HT-29 (cell line): ENCODE results near the gene MAN2A1. TPM values are rescaled to one million over a fixed set of nuclear protein-coding genes. Genes with fewer than 3 reads are reported as not detected.
"Not testable (repeated sequence)": the region's sequence is repeated elsewhere in the genome, so short reads cannot be mapped to it uniquely, and the experiment has no call there.

Experiments
- DNase-seq: peaks from one replicate; pipeline ENCODE4 v3.0.0-alpha.2; 2015; ENCODE audit warnings: low spot score
- total RNA-seq: library from RNA; depleted of rRNA; stranded (reverse); fragments of >200 nt; shearing (Covaris generic); gene quantifications from 2 replicates; pipeline ENCODE4 v1.2.3, GENCODE V29; 2014

MAN2A1 gene
- total RNA-seq, 1 experiment from 2014 or later, result 22.8 TPM

- no peak for DNase-seq
These were observed 175.9 kb downstream of the MAN2A1 start for GRCh38 chr5:109865637-109866036.

- no peak for DNase-seq
These were observed 176.3 kb downstream of the MAN2A1 start for GRCh38 chr5:109866051-109866450.

- DNase-seq, result no peak
These were observed 179.0 kb downstream of the MAN2A1 start for GRCh38 chr5:109868737-109869136.

- DNase-seq, result no peak
These were observed 184.0 kb downstream of the MAN2A1 start for GRCh38 chr5:109873687-109874086.

DNA sequence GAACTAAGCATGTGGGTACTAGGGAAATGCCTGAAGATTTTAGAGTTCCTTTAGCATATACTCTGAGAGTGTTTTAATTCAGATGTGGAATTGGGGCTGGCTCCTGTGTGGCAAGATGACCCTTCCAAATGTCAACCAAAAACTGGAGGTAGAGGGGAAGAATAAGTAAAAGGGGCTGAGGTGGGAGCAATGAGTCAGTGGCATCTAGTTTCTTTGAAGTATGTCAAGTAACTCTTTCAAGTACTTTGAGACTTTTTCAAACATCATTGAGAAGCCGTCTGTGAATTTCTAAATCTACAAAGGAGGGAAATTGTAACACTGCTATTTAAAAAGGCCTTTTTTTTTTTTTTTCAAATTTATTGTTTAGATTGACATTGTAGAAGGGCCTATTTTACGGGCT lies 184.4 kb downstream of the MAN2A1 start:
- DNase-seq, result no peak

- no peak for DNase-seq
These were observed 186.5 kb downstream of the MAN2A1 start for GRCh38 chr5:109876030-109876725.

DNA sequence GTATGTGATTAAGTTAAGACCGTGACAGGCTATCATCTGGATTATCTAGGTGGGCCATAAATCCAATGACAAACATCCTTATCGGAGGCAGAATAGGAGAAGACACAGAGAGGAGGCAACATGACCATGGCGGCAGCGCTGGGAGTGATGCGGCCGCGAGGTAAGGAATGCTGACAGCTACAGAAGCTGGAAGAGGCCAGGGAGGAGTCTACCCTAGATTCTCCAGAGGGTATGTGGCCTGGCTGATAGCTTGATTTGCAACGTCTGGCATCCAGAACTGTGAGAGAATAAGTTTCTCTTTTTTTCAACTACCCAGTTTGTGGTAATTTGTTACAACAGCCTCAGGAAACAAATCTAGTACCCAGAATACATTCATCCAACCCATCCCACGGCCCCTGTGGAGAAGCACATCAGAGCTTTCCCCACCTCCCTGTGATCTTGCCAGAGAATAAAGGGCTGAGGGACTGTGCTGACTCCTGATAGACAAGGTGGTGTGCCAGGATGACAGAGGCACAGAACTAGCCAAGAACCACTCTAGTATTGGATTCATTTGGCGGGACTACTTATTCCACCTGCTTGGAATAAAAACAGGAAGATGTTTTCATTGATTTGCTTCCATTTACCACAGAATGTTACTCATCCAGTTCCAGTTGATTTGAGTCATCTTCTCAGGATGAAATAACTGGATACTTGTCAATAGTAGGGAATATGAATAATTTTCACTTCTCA lies 187.4 kb downstream of the MAN2A1 start:
- DNase-seq, result no peak

DNA sequence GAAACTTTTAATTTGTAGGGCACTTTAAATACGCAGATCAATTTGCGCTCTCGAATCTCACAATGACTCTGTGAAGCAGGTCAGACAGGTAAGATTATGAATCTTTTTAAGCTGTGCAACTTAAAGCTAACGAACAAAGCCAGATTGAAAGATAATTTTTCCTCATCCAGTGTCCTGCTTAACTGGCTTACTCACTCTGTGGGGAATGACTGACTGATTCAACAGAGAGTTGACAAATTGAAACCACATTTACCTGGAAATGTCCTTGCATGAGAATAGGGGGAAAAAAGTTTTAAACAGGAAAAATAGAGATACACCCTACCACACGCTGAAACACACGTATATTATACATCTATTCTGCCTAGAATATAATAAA lies 187.9 kb downstream of the MAN2A1 start:
- no peak for DNase-seq

DNA sequence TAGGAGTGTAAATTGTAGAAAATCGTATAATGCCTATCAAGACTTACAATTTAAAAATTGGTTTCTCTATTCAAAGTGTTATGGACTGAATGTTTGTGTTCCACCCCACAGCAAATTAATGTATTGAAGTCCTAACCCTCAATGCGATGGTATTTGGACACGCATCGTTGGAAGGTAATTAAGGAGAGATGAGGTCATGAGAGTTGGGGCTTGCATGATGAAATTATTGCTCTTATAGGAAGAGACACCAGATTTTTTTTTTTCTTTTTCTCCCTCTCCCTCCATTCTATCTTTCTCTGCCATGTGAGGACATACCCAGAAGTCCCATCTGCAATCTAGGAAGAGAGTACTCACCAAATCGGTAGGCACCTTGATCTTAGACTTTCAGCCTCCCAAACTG lies 189.2 kb downstream of the MAN2A1 start:
- no peak for DNase-seq

DNA sequence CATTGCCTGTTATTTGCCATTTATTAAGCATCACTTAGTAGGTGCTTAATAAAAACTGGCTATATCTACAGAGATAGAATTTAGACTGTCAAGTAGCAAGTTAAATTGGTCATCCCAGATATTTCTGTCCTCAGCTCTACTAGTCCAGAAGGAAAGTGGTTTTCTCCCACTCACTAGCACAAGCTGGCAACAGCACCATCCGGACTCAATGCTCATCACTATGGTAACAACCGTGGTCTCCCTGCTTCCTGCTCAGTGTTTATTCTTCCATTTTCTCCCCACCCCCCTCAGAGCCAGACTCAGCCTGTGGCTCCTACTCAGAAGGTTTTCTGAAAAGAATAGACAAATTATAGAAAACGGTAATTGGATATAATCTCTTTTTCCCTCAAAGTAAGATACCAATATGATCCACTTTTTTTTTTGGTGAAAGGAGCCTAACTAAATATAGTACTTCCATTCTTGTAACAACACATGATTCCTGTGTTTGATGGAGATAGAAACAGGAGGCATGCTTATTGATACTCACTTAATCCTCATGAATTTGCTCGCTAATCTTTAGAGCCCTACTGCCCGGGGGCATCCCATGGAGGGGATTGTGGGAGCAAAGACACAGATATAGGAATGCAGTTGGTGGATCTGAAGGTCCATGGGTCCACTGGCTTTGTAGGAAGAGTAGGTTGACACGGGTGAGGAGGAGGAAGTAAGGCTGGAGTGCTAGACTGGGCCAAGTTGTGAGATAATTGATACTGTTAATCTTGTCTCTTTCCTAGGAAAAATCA lies 191.4 kb downstream of the MAN2A1 start:
- no peak for DNase-seq

GRCh38 chr5:109882546-109882945 lies 192.8 kb downstream of the MAN2A1 start:
- DNase-seq, result no peak

DNA sequence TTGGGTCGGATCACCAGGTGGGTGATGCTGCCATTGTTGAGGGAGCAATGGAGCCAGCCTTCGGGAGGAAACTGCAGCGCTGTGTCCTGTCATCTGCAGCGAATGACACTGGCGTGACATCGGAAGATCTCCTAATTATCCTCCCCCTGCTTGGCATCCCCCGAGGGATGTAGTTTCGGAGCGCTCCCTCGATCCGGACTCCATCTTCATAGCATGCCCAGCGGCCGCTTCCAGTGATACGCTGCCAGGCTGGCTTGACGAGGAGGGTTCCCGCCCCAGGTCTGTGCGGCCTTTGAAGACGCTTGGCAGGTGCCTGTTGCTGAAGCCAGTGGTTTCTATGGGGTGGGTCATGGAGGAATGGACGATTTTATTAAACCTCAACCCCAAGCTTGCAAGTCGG lies 194.9 kb downstream of the MAN2A1 start:
- no peak for DNase-seq

- no peak for DNase-seq
These were observed 195.5 kb downstream of the MAN2A1 start for GRCh38 chr5:109885205-109885604.

GRCh38 chr5:109888989-109889388 lies 199.3 kb downstream of the MAN2A1 start:
- no peak for DNase-seq

DNA sequence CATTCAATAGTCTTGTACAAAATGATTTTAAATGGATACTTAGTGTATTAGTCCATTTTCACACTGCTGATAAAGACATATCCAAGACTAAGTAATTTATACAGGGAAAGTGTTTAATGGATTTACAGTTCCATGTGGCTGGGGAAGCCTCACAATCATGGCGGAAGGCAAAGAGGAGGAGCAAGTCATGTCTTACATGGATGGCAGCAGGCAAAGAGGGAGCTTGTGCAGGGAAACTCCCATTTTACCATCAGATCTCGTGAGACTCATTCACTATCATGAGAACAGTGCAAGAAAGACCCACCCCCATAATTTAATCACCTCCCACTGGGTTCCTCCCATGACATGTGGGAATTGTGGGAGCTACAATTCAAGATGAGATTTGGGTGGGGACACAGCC lies 203.5 kb downstream of the MAN2A1 start:
- DNase-seq, result not testable (repeated sequence)

DNA sequence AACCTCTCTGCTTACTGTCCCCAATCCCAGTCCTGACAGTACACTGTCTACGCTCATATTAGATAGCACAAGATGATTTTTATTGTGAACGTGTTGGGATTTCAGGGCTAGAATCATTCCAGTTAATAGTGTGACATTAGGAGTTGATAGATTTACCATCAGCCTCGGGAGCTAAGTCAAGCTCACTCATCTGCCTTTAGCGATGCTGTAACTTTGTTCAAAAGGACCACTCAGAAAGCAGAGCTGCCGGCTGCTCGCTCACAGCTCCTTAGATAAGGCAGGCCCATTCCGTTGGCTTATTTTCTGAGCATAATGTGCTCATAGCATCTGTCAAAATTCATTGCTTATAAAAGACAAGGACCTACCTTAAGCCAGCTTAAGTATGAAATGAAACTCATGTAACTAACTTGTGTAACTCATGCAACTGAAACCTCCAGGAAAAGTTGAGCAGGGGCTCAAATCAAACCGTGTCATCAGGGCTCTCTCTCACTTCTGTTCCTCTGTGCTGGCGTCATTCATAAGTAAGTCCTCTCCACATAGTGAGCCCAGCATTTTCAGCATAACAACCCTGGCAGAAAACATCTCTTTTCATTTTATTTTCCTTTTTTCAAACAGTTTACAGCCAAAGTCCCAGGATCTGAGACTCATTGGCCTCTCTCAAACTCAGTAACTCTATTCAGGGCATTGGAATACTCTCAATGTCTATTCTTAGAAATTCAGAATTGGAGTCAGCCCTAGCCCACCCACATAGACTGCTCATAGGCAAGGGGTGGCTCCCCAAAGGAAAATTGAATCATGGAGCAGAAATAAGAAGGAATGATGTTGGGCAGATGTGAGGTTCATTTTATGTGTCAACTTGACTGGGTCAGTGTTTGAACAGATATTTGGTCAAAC lies 208.8 kb downstream of the MAN2A1 start:
- no peak for DNase-seq

GRCh38 chr5:109899163-109899535 lies 209.4 kb downstream of the MAN2A1 start:
- DNase-seq, result no peak

GRCh38 chr5:109900461-109900860 lies 210.7 kb downstream of the MAN2A1 start:
- no peak for DNase-seq

- DNase-seq, result peak; percentile 57
These were observed 211.3 kb downstream of the MAN2A1 start for GRCh38 chr5:109900911-109901627.

- no peak for DNase-seq
These were observed 211.9 kb downstream of the MAN2A1 start for GRCh38 chr5:109901628-109901981.

DNA sequence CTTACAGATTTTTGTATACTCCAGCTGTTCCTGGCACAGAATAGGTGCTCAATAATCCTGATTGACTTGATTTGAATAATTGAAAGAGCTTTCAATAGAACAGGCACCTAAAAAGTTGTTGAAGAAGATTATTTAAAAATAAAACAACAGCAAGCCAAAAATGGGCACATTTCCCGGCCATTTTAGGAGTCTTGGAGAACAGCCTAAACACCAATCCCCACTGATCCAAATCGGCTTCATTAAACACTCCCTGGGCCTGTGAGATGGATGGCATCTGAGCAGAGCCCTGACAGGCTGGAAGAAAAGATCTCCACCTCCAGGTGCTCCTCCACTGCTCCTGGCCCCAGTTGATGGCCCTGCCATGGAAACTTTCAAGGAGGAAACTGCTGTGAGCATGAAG lies 213.3 kb downstream of the MAN2A1 start:
- no peak for DNase-seq
